Gastroesophageal sphincter (tissue), 3 donors: Measurements from ENCODE around the gene SCIN.

Source experiments
- POLR2A ChIP-seq, 2 donors: fragments of 450-650 bp; IDR thresholded peaks; one replicate each; pipeline ENCODE4 v1.6.1; 2017; ENCODE audit warnings: antibody characterized with exemption in 2 of 2, mild to moderate bottlenecking in 2 of 2, moderate library complexity in 1 of 2
- POLR2AphosphoS5 ChIP-seq: sonication (generic); formaldehyde crosslinking; IDR thresholded peaks from one replicate; pipeline ENCODE4 v1.6.1; 2017; ENCODE audit warnings: antibody characterized with exemption
- TF ChIP-seq, protein P1 (sequence below), 4 experiments: fragments of 200-600 bp in 2 of 4; fragments of 450-650 bp in 2 of 4; sonication (generic) in 1 of 4; IDR thresholded peaks; one replicate each; pipeline ENCODE4 v1.5.1; 2017 to 2019; ENCODE audit warnings: antibody characterized with exemption in 4 of 4, mild to moderate bottlenecking in 2 of 4, moderate library complexity in 2 of 4

GRCh38 chr7:12687718-12688171 lies 117.2 kb downstream of the SCIN start:
- TF ChIP-seq, protein P1, sequence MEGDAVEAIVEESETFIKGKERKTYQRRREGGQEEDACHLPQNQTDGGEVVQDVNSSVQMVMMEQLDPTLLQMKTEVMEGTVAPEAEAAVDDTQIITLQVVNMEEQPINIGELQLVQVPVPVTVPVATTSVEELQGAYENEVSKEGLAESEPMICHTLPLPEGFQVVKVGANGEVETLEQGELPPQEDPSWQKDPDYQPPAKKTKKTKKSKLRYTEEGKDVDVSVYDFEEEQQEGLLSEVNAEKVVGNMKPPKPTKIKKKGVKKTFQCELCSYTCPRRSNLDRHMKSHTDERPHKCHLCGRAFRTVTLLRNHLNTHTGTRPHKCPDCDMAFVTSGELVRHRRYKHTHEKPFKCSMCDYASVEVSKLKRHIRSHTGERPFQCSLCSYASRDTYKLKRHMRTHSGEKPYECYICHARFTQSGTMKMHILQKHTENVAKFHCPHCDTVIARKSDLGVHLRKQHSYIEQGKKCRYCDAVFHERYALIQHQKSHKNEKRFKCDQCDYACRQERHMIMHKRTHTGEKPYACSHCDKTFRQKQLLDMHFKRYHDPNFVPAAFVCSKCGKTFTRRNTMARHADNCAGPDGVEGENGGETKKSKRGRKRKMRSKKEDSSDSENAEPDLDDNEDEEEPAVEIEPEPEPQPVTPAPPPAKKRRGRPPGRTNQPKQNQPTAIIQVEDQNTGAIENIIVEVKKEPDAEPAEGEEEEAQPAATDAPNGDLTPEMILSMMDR (IDR thresholded peaks at IDR 0.05) = no peak
- no peak for TF ChIP-seq POLR2A (IDR thresholded peaks at IDR 0.05)
- no peak for TF ChIP-seq POLR2AphosphoS5
